ENCODE measurements around the gene TTC21A. TPM values are rescaled to one million over a fixed set of nuclear protein-coding genes. Genes with fewer than 3 reads are reported as not detected.
"Not testable (repeated sequence)": the region's sequence is repeated elsewhere in the genome, so short reads cannot be mapped to it uniquely, and the experiment has no call there.

Gene TTC21A, protein sequence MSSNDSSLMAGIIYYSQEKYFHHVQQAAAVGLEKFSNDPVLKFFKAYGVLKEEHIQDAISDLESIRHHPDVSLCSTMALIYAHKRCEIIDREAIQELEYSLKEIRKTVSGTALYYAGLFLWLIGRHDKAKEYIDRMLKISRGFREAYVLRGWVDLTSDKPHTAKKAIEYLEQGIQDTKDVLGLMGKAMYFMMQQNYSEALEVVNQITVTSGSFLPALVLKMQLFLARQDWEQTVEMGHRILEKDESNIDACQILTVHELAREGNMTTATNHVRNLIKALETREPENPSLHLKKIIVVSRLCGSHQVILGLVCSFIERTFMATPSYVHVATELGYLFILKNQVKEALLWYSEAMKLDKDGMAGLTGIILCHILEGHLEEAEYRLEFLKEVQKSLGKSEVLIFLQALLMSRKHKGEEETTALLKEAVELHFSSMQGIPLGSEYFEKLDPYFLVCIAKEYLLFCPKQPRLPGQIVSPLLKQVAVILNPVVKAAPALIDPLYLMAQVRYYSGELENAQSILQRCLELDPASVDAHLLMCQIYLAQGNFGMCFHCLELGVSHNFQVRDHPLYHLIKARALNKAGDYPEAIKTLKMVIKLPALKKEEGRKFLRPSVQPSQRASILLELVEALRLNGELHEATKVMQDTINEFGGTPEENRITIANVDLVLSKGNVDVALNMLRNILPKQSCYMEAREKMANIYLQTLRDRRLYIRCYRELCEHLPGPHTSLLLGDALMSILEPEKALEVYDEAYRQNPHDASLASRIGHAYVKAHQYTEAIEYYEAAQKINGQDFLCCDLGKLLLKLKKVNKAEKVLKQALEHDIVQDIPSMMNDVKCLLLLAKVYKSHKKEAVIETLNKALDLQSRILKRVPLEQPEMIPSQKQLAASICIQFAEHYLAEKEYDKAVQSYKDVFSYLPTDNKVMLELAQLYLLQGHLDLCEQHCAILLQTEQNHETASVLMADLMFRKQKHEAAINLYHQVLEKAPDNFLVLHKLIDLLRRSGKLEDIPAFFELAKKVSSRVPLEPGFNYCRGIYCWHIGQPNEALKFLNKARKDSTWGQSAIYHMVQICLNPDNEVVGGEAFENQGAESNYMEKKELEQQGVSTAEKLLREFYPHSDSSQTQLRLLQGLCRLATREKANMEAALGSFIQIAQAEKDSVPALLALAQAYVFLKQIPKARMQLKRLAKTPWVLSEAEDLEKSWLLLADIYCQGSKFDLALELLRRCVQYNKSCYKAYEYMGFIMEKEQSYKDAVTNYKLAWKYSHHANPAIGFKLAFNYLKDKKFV (N-terminal part only)
- 3.1 TPM for total RNA-seq
- long read RNA-seq, partial matches to known transcripts: 0 of 5 reads
- long read RNA-seq, other reads (novel, unspliced or antisense): 1 of 5 reads

DNA sequence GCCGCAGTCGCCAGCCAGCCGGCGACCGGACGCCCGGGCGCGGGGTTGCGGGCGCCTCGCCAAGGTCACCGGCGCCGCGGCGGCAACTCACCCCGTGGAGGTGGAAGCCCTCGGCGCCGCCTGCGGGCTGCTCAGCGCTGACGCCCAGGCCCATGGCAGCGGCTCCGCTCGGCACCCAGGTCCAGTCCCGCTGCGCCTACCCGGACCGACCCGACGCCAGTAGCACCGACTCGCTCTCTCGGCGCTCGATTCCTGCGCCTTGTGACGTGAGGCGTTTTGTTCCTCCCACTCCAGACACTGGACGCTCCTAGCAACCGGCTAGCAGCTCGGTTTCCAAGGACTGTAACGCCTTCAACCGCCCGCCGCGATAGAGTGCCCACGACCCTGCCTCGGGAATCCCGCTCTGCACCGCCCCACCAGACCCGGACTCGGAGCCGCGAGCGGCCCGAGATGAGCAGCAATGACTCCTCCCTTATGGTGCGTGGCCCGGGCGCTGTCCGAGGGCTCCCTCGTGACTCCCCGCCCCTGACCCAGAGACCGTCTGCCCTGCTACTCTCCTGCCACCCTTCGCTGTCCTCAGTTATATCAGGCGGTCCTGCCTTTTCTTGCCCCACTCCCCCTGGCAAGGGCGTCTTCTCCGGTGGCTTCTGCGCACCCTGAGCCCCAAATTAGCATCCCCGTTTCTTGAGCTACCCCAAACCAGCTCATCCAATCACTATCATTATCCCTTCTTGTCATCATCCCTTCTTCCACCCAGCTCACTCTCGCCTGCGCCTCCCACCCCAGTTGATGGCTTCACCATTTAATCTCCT is at the start of gene TTC21A, which contains the start of gene GORASP1:
Gene TTC21A, plus strand, starts transcription at position 293 of the 812 bp plus-strand sequence. Its CDS starts 158 bp downstream, at position 451.
Gene GORASP1, minus strand, starts transcription at position 240 of the 812 bp plus-strand sequence. Its CDS starts 86 bp downstream, at position 154.
- peak; percentile 94 for DNase-seq (ENCODE audit: low spot score)

DNA sequence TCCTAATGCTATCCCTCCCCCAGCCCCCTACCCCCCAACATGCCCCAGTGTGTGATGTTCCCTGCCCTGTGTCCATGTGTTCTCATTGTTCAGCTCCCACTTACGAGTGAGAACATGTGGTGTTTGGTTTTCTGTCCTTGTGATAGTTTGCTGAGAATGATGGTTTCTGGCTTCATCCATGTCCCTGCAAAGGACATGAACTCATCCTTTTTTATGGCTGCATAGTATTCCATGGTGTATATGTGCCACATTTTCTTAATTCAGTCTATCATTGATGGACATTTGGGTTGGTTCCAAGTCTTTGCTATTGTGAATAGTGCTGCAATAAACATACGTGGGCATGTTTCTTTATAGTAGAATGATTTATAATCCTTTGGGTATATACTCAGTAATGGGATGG is 46.3 kb upstream of the TTC21A start:
- DNase-seq (ENCODE audit: low spot score): not testable (repeated sequence)

GRCh38 chr3:39062180-39062579 is 45.3 kb upstream of the TTC21A start:
- no peak for DNase-seq (ENCODE audit: low spot score)

DNA sequence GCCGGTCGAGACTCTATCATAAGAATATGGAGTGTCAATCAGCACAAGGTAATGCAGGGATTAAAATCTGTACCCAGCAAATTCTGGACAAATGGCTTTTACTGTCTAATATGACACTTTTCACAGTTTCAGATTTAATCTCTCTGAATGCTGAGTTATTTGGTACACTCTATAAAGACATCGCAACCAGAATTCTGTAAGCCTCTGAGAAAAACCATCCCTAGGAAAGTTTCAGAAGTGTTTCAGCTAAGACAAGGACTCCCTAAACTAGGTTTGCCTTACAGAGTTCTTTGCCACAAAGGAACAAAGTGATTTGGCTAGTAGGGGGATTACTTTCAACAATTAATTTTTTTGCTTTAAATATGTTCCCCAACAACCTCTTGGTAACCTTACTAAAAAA is 44.3 kb upstream of the TTC21A start:
- no peak for DNase-seq (ENCODE audit: low spot score)

GRCh38 chr3:39064646-39065045 is 42.8 kb upstream of the TTC21A start:
- no peak for DNase-seq (ENCODE audit: low spot score)

DNA sequence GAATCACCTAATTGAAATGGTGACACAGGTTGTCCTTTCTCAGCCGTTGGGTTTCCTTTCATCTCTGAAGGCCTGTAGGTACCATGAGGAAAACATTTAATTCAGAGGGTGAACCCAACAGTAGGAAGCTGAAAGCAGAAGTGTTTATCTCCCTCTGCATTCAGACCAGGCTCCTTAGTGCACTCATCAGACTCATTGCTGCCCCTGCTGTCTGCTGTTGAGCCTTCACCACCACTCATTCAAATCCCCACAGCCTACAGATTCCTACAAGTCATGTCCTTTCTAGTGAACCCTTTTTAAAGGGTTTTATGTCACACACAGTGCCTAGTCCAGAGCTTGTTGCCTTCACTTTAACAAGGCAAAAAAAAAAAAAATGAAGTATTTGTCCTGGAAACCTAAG is 42.3 kb upstream of the TTC21A start:
- no peak for DNase-seq (ENCODE audit: low spot score)

DNA sequence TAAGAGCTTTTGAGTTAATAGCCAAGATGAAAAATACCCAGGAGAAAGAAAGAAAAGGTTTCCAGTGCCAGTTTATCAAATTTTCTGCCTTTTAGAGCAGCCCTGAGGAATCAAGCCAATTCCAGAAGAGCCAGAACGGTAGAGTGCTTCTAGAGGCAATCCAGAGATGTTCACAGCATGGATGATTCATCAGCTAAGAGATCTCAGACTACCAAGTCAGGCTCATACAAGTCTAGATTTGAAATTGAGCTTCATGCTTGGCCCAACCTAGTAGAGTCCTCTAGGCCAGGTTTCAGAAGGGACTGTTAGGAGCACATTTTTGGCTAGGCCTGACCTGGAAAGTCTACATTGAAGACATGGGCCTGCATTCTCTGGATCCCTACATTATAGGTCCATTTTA is 40.2 kb upstream of the TTC21A start:
- DNase-seq (ENCODE audit: low spot score): no peak

GRCh38 chr3:39068556-39068955 is 38.9 kb upstream of the TTC21A start:
- no peak for DNase-seq (ENCODE audit: low spot score)

DNA sequence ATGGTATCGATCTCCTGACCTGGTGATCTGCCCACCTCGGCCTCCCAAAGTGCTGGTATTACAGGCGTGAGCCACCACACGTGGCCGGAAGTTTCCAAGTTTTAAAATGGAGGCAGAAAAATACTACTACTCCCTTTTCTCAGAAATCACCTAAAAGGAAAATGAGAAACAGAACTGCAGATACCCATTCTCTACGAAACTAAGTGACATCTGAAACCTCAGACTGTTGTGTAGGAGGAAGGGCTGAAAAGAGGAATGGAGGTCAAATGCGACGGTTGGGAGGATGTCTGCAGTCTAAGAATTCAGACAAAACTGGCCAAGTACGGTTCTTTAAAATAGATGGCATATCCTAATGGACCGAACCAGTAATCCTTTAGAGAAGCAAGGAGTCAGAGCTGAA is 31.6 kb upstream of the TTC21A start:
- no peak for DNase-seq (ENCODE audit: low spot score)

DNA sequence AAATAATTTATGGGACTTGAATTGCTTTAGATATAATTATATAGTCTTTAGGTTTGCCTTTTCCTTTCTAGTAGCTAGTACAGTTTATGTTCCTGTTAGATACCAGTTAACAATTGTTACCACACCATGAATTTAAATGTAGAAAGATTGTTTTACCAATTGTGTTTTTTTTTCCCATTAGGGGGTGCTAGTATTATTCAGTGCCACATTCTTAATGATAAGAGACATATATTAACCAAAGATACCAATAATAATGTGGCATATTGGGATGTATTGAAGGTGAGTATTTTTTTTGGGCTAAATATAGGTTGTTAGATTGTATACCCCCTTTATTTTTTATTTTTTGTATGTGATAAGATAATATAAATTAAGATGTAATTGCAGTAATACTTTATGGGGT is 27.9 kb upstream of the TTC21A start:
- no peak for DNase-seq (ENCODE audit: low spot score)

DNA sequence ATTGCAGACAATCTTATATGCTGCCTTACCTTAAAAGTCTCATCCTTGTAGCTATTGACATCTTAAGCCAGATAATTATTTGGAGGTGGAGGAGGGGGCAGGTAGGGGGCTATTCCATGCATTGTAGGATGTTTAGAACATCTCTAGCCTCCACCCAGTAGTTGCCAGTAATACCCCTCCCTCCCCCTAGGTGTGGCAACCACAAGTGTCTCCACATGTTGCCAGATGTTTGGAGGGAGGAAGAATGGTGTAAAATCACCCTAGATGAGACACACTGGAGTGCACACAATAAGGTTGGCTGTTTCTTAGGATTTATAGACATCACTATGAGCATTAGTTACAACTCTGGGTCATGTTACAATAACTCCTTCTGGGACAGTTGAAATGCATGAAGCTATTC is 27.5 kb upstream of the TTC21A start:
- DNase-seq (ENCODE audit: low spot score): no peak

- no peak for DNase-seq (ENCODE audit: low spot score)
These were observed 24.7 kb upstream of the TTC21A start for GRCh38 chr3:39082666-39083313.

DNA sequence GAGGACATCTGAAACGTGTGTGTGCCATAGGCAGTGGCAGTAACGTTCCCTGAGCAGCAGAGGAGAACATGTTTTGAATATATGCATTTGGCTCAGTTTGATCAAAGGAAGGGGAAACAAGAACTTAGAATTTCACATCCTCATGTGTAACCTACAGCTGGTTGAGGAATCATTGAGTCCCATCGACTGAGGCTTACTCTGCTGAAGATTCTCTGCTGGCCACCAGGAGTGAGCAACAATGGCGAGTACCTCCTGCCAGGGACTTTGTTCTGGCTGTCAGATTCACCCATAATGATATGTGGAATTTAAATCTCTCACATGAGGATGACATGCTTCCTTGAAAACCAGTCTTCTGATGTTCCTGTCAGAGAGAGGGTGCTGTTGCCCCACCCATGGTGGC is 21.3 kb upstream of the TTC21A start:
- no peak for DNase-seq (ENCODE audit: low spot score)

DNA sequence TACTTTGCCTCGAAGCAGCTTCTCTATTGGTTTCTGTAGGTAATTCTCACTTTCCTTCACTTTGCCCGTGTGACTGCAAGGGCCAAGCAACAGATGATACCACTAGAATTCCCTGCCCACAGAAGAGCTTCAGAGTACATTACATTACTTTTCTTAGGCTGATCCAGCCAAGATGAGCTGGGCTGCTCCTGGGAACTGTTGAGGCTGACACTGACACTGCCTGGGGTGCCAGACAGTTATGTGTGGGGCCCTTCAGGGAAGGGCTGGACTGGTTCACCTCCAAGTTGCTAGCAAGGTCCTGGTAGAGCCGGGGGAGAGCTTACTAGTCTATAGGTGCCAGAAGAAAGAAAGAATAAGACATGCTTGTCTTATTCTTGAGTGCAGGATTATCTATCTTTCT is 19.0 kb upstream of the TTC21A start:
- DNase-seq (ENCODE audit: low spot score): no peak

- no peak for DNase-seq (ENCODE audit: low spot score)
These were observed 18.6 kb upstream of the TTC21A start for GRCh38 chr3:39088889-39089288.

DNA sequence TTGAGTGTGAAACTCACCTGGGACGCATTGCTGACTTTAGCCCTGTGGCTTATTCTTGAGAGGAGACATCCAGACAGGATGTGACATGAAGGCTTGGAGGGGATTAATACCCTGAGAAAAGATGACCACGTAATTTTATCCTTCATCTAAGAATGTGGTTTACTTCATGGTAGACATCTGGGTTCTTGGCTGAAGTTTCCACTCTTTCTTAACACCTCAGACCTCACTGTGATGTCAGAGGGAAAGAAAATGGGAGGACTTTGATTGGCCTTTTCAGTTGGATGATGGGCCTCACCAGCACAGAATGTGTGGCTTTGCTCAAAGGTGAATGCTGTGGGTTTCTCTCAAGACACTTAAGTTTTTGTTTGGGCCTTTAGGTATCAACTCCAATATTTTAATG is 16.6 kb upstream of the TTC21A start:
- DNase-seq (ENCODE audit: low spot score): no peak

- DNase-seq (ENCODE audit: low spot score): no peak
These were observed 12.4 kb upstream of the TTC21A start for GRCh38 chr3:39094851-39095677.

DNA sequence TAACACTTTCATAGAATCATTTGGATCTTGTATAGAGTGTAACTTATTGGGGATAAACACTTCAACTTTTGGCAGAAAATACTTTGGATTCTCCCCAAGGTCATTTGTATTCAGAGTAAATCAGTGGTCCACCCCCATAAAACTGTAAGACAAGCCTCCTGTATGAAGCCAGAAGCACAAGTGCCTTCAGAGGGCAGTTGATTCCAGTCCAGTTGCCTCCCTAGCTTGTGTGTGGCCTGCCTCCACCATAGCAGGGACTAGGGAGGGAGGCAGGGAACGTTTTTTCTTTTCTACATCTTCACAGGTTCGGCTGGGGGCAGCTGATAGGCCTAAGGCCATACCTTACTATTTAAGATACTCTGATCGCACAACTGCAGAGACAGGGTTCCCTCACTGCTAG is 11.7 kb upstream of the TTC21A start:
- no peak for DNase-seq (ENCODE audit: low spot score)

DNA sequence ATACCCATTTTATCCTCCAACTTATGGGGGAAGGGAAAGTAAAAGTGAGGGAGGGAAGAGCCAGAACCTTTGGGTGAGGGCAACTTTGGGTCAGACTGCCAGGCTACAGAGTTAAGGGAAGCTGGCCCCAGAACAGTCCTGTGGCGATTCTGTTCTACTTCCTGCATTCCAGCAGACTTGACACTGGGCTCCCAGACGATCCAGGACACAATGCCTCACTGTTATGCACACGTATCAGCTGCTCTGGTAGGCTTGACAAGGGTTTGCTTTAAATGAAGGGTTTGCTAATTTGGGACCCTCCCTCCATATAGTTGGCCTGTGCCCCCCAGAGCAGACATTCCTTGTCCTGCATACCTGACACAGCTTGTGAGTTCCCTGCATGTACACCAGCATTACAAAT is 10.7 kb upstream of the TTC21A start:
- DNase-seq (ENCODE audit: low spot score): no peak

All from mesenteric fat pad (tissue), 1 donor.